ENCODE data around the gene CCR5AS.

DNA sequence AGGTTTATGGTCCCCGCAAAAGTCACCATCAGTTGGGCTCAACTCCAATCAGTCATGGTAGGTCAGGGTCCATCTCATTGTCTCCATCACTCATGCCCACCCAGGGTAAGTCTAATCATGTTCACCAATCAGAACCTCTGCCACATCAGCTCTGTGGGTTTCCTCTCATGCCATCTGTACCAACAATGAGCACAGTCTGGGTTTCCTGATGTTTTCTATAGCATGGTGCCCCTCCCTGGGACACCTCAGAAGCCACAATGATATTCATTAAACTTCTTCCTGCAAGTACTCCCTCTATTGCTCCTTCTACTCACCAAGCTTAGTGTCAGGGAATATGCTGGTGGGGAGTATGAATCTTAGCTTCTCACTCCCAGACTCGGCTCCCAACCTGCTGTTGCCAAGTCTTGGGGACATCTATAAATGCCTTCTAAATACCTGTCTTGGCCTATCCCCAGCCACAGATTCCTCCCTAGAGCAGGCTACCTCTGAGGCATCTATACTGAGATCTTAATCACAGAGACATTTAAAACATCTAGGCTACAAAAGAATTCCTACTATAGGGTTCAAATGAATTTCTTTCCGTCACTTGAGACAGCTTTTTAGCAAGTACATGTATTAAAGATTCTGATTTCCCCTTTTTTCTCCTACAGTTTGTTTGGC is 57.9 kb downstream of the CCR5AS start:
- TF ChIP-seq, protein P1, sequence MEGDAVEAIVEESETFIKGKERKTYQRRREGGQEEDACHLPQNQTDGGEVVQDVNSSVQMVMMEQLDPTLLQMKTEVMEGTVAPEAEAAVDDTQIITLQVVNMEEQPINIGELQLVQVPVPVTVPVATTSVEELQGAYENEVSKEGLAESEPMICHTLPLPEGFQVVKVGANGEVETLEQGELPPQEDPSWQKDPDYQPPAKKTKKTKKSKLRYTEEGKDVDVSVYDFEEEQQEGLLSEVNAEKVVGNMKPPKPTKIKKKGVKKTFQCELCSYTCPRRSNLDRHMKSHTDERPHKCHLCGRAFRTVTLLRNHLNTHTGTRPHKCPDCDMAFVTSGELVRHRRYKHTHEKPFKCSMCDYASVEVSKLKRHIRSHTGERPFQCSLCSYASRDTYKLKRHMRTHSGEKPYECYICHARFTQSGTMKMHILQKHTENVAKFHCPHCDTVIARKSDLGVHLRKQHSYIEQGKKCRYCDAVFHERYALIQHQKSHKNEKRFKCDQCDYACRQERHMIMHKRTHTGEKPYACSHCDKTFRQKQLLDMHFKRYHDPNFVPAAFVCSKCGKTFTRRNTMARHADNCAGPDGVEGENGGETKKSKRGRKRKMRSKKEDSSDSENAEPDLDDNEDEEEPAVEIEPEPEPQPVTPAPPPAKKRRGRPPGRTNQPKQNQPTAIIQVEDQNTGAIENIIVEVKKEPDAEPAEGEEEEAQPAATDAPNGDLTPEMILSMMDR (IDR thresholded peaks at IDR 0.05) = no peak
- no peak for TF ChIP-seq ATF3 (CRISPR knock-in tag; conservative IDR thresholded peaks at IDR 0.05)
- TF ChIP-seq ZBTB21 (CRISPR knock-in tag; IDR thresholded peaks at IDR 0.05; ENCODE audit: borderline replicate concordance) = no peak
- no peak for TF ChIP-seq ZNF219 (CRISPR knock-in tag; IDR thresholded peaks at IDR 0.05; ENCODE audit: borderline replicate concordance)
- no peak for TF ChIP-seq RELA (CRISPR knock-in tag; IDR thresholded peaks at IDR 0.05; ENCODE audit: borderline replicate concordance)
- TF ChIP-seq, protein P2, sequence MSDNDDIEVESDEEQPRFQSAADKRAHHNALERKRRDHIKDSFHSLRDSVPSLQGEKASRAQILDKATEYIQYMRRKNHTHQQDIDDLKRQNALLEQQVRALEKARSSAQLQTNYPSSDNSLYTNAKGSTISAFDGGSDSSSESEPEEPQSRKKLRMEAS (CRISPR knock-in tag; IDR thresholded peaks at IDR 0.05) = no peak
- no peak for TF ChIP-seq TCF7 (CRISPR knock-in tag; IDR thresholded peaks at IDR 0.05; ENCODE audit: low read depth)
